ENCODE results near the gene FOXP4. TPM values are rescaled to one million over a fixed set of nuclear protein-coding genes. Genes with fewer than 3 reads are reported as not detected.

The FOXP4 gene
- polyA plus RNA-seq, 1 experiment: 1.9 TPM

DNA sequence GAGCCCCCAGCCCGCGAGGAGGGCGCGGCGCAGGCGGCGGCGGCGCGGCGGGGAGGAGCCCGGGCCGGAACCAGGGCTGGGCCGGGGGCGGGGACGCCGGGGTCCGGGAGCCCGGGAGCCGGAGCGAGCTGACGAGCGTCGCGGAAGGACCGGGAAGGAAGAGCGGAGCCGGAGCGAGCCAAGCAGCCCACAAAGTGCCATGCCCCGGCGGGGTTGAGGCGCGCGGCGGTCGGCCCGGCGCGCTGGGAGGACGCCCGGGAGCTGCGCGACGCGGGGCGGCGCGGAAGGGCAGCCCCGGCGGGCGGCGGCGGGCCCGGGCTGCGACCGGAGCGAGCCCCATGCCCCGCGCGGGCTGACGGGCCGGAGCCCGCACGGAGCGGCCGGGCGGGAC lies 289 bp downstream of the FOXP4 start:
- DNase-seq (ENCODE audit: low read depth, low spot score): no peak
- Histone ChIP-seq H3K27me3 (ENCODE audit: control insufficient read depth, insufficient read depth, low read length) (peaks cover 4% of the 10 kb centered on the region), H3K4me3 (ENCODE audit: low read depth, low read length) (peak overlapping the region; percentile 90), H3K27ac (ENCODE audit: low read depth, low read length) (no peak overlapping the region), H3K9me3 (ENCODE audit: control insufficient read depth, insufficient read depth, low read length) (peaks cover 4% of the 10 kb centered on the region; the same call in 1 of the 2 replicates)
- TF ChIP-seq, protein P1, sequence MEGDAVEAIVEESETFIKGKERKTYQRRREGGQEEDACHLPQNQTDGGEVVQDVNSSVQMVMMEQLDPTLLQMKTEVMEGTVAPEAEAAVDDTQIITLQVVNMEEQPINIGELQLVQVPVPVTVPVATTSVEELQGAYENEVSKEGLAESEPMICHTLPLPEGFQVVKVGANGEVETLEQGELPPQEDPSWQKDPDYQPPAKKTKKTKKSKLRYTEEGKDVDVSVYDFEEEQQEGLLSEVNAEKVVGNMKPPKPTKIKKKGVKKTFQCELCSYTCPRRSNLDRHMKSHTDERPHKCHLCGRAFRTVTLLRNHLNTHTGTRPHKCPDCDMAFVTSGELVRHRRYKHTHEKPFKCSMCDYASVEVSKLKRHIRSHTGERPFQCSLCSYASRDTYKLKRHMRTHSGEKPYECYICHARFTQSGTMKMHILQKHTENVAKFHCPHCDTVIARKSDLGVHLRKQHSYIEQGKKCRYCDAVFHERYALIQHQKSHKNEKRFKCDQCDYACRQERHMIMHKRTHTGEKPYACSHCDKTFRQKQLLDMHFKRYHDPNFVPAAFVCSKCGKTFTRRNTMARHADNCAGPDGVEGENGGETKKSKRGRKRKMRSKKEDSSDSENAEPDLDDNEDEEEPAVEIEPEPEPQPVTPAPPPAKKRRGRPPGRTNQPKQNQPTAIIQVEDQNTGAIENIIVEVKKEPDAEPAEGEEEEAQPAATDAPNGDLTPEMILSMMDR (IDR thresholded peaks at IDR 0.05; ENCODE audit: low read depth, low read length): no peak
- POLR2A ChIA-PET: interaction anchor here (0.6 to 1.1 kb wide), 2 partner anchors 20 to 32 kb away, joined by 4 read pairs; no protein-coding TSS in a partner anchor
- CTCF ChIA-PET: no interaction called here

DNA sequence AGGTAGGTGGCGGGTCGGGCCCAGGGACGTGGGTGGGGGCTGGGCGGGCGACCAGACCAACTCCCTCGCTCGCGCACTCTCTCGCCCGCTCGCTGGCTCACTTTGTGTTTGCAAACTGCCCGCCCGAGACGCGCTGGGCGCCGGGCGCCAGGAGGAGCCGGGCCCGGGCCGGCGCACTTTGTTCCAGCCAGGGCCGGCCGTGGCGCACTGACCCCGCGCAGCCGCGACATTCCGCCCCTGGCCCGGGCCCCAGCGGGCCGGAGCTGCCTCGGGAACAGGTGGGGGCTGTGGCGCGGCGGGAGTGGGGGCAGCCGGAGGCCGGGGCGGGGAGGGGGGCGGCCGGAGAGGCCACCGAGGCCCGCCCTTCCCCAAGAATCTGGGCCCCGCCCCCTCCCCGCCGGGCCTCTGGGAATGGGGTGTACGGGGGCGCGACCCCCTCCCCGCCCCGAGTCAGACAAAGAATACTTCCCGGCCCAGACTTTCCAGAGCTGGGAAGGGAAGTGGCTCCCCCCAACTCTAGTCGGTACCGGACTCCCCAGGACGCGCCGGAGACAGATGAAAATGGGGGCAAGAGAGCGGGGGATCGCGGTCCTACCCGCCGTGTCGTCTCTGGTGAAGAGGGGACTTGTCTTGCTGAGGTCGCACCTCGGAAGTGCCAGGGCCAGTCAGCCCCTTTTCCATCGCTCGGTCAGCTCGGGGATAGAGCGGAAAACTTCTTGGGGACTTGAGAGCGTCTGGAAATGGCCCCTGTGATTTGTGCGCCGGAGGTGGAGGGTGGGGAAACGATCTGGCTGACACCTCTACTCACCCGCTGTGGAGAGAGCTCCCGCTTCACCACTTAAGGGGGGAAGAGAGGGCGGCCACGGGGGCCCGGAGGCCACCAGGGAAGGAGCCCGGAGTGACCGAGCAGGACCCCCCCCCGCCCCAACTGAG lies 951 bp downstream of the FOXP4 start:
- CTCF ChIA-PET: interaction anchor here (0.9 to 1.1 kb wide), 2 partner anchors 83 to 179 kb away, joined by 3 read pairs; no protein-coding TSS in a partner anchor
- TF ChIP-seq, protein P1 (IDR thresholded peaks at IDR 0.05; ENCODE audit: low read depth, low read length): no peak
- POLR2A ChIA-PET: interaction anchor here (1.1 kb wide), 1 partner anchor 32 kb away, joined by 4 read pairs; no protein-coding TSS in a partner anchor
- peaks cover 4% of the 10 kb centered on the region for H3K27me3 ChIP-seq (ENCODE audit: control insufficient read depth, insufficient read depth, low read length)
- no peak for DNase-seq (ENCODE audit: low read depth, low spot score)
- H3K27ac ChIP-seq (ENCODE audit: low read depth, low read length): no peak overlapping the region
- peaks cover 4% of the 10 kb centered on the region; the same call in 1 of the 2 replicates for H3K9me3 ChIP-seq (ENCODE audit: control insufficient read depth, insufficient read depth, low read length)
- peak overlapping the region; percentile 90 for H3K4me3 ChIP-seq (ENCODE audit: low read depth, low read length)

DNA sequence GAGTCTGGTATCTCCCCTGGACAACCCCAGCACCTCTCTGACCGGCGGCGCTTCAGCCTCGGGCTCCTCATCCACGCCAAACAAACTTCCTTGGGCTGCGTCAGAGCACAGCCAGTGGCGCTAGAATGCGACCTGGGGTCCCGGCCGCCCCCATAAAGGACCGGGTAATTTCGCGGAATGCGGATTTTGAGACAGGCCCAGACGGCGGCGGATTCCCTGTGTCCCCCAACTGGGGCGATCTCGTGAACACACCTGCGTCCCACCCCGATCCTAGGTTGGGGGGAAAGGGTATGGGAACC lies 1.6 kb downstream of the FOXP4 start:
- TF ChIP-seq, protein P1 (IDR thresholded peaks at IDR 0.05; ENCODE audit: low read depth, low read length): no peak
- Histone ChIP-seq H3K27ac (ENCODE audit: low read depth, low read length) (no peak overlapping the region), H3K9me3 (ENCODE audit: control insufficient read depth, insufficient read depth, low read length) (peaks cover 4% of the 10 kb centered on the region; the same call in 1 of the 2 replicates), H3K4me3 (ENCODE audit: low read depth, low read length) (peak overlapping the region; percentile 90), H3K27me3 (ENCODE audit: control insufficient read depth, insufficient read depth, low read length) (peaks cover 4% of the 10 kb centered on the region)
- POLR2A ChIA-PET: no interaction called here
- CTCF ChIA-PET: interaction anchor here (0.9 to 1.1 kb wide), 2 partner anchors 84 to 179 kb away, joined by 3 read pairs; no protein-coding TSS in a partner anchor
- no peak for DNase-seq (ENCODE audit: low read depth, low spot score)

DNA sequence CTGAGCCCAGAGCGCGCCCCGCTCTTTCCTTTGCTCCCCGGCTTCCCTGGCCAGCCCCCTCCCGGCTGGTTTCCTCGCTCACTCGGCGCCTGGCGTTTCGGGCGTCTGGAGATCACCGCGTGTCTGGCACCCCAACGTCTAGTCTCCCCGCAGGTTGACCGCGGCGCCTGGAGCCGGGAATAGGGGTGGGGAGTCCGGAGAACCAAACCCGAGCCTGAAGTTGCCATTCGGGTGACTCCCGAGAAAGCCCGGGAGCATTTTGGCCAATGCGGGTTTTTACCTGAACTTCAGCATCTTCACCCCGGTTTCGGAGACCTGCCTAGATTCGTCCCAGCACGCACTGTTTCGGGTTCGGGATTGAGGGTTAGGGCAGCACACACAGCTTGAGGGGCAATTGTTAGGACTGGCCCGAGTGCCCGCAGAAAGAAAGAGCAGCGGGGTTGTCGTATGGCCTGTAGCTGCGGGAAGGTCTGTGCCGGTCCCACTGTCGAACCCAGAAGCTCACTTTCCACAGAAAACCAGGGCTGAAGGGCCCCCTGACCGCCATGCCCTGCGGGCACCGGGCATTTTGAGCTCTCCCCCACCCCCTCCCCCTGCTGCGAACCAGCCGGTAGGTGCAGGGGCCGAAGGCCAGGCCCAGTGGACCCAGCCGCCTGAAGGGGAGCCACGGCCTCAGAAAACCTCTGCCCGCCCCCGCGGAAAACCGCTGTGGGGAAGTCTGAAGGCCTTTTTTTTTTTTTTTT lies 2.1 kb downstream of the FOXP4 start:
- no peak overlapping the region for H3K27ac ChIP-seq (ENCODE audit: low read depth, low read length)
- TF ChIP-seq, protein P1 (IDR thresholded peaks at IDR 0.05; ENCODE audit: low read depth, low read length): no peak
- peaks cover 4% of the 10 kb centered on the region for H3K27me3 ChIP-seq (ENCODE audit: control insufficient read depth, insufficient read depth, low read length)
- H3K9me3 ChIP-seq (ENCODE audit: control insufficient read depth, insufficient read depth, low read length): peaks cover 4% of the 10 kb centered on the region; the same call in 1 of the 2 replicates
- ChIA-PET POLR2A (interaction anchor here (0.6 kb wide), 1 partner anchor 128 kb away, joined by 3 read pairs; no protein-coding TSS in a partner anchor), CTCF (interaction anchor here (0.6 to 1.1 kb wide), 4 partner anchors 29 to 180 kb away, joined by 3 read pairs; no protein-coding TSS in a partner anchor)
- peak overlapping the region; percentile 90 for H3K4me3 ChIP-seq (ENCODE audit: low read depth, low read length)
- no peak for DNase-seq (ENCODE audit: low read depth, low spot score)
